Omental fat pad (tissue), 4 donors: ENCODE data around the gene DNAJC2. TPM values are rescaled to one million over a fixed set of nuclear protein-coding genes. Genes with fewer than 3 reads are reported as not detected.

Experiments
- ATAC-seq: fragments of 150-250 bp; one replicate; pipeline ENCODE4 v1.9.1; 2016; ENCODE audit warnings: mild to moderate bottlenecking, moderate library complexity; ENCODE audit not compliant: low FRiP score
- DNase-seq: peaks from one replicate; pipeline ENCODE4 v3.0.0-alpha.2; 2019; ENCODE audit warnings: low spot score
- CTCF ChIP-seq, 3 donors: fragments of 450-650 bp; IDR thresholded peaks; one replicate each; pipeline ENCODE4 v1.5.1; 2016 to 2017; ENCODE audit warnings: antibody characterized with exemption in 3 of 3, mild to moderate bottlenecking in 3 of 3, moderate library complexity in 2 of 3
- total RNA-seq, 4 donors: library from RNA; depleted of rRNA; stranded (reverse); fragments of >200 nt; gene quantifications; one replicate each; pipeline ENCODE4 v1.1.0, GENCODE V29; 2016

The DNAJC2 gene
- total RNA-seq, 4 donors from 2014 or later: 15.6 to 54.3 (median 21.2) TPM

GRCh38 chr7:103348959-103349358 is 4.4 kb upstream of the DNAJC2 start:
- no peak for DNase-seq
- no peak for ATAC-seq
- no peak for TF ChIP-seq CTCF (IDR thresholded peaks at IDR 0.05)

- no peak for TF ChIP-seq CTCF (IDR thresholded peaks at IDR 0.05)
- DNase-seq: no peak
- no peak for ATAC-seq
Observed at GRCh38 chr7:103348452-103348851, 3.9 kb upstream of the DNAJC2 start.

GRCh38 chr7:103347507-103348267 is 3.1 kb upstream of the DNAJC2 start, which contains the start of gene PSMC2:
TSS of gene PSMC2 (plus strand) at chr7:103347643. CDS start at chr7:103347712, 69 bp downstream.
- ATAC-seq (peak; percentile 84), DNase-seq (peak; percentile 60)
- TF ChIP-seq CTCF (IDR thresholded peaks at IDR 0.05): no peak

GRCh38 chr7:103346396-103346795 is 1.8 kb upstream of the DNAJC2 start:
- DNase-seq: no peak
- ATAC-seq: no peak
- no peak for TF ChIP-seq CTCF (IDR thresholded peaks at IDR 0.05)

DNA sequence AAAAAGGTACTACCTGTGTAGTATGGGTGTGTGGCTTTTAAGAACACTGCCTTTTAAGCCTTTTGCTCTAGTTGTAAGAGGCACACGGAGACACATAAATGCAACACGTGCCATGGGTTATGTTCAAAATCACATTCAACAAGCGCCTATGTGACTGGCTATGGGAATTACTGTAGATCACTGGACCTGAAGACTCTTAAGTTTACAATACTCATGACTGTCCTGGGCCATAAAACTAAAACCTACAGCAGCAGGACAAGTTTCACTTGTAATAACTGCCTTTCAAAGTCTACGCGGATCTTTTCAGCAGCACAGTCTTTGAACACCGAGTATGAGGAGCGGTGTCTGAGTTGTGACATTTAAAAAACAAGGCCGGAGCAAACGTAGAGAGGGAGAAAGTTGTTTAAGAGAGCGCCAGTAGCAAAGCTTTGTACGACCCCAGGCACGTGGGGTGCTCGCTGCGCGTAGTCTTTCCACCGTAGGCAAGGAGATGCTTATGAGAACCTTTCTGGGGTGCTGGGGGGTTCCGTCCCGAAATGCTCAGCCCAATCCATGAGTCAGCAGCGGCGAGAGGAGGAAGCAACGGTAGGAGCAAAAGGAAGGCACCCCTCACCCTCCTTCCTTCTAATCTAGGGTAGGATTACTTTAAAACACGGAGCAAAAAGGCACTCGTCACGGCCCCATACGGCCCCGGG is 662 bp downstream of the DNAJC2 start:
- DNase-seq (peak; percentile 26), ATAC-seq (peak; percentile 69)
- TF ChIP-seq CTCF (IDR thresholded peaks at IDR 0.05): no peak

DNA sequence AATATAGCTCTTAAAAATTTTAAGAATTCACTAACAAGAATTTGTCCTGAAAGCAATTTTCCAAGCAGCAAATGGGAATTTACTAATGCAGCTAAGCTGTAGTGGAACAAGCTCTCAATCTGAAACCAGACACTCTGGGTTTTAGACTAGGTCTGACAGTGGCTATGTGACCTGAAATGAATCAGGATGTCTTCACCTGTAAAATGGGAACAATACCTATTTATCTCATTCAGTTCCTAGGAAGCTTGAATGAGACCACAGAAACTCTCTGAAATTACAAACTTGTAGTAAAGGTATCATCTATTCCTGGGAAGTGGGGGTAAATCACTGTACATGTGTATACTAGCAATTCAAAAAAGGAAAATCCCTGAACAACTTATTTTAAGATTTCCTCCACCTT is 1.2 kb downstream of the DNAJC2 start:
- ATAC-seq (no peak), DNase-seq (no peak)
- TF ChIP-seq CTCF (IDR thresholded peaks at IDR 0.05): no peak
